SH-SY5Y (cell line): ENCODE results near the gene DHFR.

Source experiments
- GATA2 ChIP-seq: IDR thresholded peaks from 2 replicates; pipeline ENCODE4 v1.6.1; 2011; ENCODE audit warnings: mild to moderate bottlenecking, low read depth, low read length
- GATA3 ChIP-seq: IDR thresholded peaks from 2 replicates; pipeline ENCODE4 v1.6.1; 2011; ENCODE audit warnings: low read depth, mild to moderate bottlenecking, low read length, moderate library complexity

GRCh38 chr5:80662108-80662507 lies 7.3 kb upstream of the DHFR start:
- TF ChIP-seq GATA3 (no peak), GATA2 (no peak)
